CD4-positive, alpha-beta T cell treated with Interleukin-2 at 100 ng/mL for 4 hours (primary cell): ENCODE results near the gene APOL3.
"Not testable (repeated sequence)": the region's sequence is repeated elsewhere in the genome, so short reads cannot be mapped to it uniquely, and the experiment has no call there.

Source experiments
- DNase-seq: peaks from one replicate; pipeline ENCODE4 v3.0.0-alpha.2; 2020; ENCODE audit warnings: low spot score

Gene APOL3

GRCh38 chr22:36156515-36157419 is 3.8 kb downstream of the APOL3 start:
- DNase-seq: peak; percentile 76

- no peak for DNase-seq
Measured at GRCh38 chr22:36156119-36156514, 4.4 kb downstream of the APOL3 start.

- DNase-seq: no peak
Measured at GRCh38 chr22:36155702-36156101, 4.9 kb downstream of the APOL3 start.

GRCh38 chr22:36154423-36154945 is 6.1 kb downstream of the APOL3 start:
- no peak for DNase-seq

- no peak for DNase-seq
Measured at GRCh38 chr22:36153501-36154422, 6.8 kb downstream of the APOL3 start.

- DNase-seq: not testable (repeated sequence)
Measured at GRCh38 chr22:36152821-36153220, 7.7 kb downstream of the APOL3 start.

- DNase-seq: no peak
Measured at GRCh38 chr22:36152088-36152487, 8.5 kb downstream of the APOL3 start.

- no peak for DNase-seq
Measured at GRCh38 chr22:36151006-36151595, 9.5 kb downstream of the APOL3 start.

- DNase-seq: no peak
Measured at GRCh38 chr22:36149441-36149840, 11.1 kb downstream of the APOL3 start.

- DNase-seq: no peak
Measured at GRCh38 chr22:36148411-36148810, 12.1 kb downstream of the APOL3 start.

- DNase-seq: no peak
Measured at GRCh38 chr22:36147196-36147791, 13.3 kb downstream of the APOL3 start.

GRCh38 chr22:36145881-36146280 is 14.7 kb downstream of the APOL3 start:
- DNase-seq: no peak

GRCh38 chr22:36144886-36145541 is 15.5 kb downstream of the APOL3 start:
- DNase-seq: peak; percentile 32

- no peak for DNase-seq
Measured at GRCh38 chr22:36143956-36144355, 16.6 kb downstream of the APOL3 start.

- DNase-seq: no peak
Measured at GRCh38 chr22:36143066-36143815, 17.3 kb downstream of the APOL3 start.

GRCh38 chr22:36141481-36141880 is 19.1 kb downstream of the APOL3 start:
- DNase-seq: no peak

GRCh38 chr22:36138709-36139108 is 21.8 kb downstream of the APOL3 start:
- DNase-seq: not testable (repeated sequence)

- DNase-seq: no peak
Measured at GRCh38 chr22:36136988-36137387, 23.6 kb downstream of the APOL3 start.

GRCh38 chr22:36136475-36136874 is 24.1 kb downstream of the APOL3 start:
- DNase-seq: no peak

GRCh38 chr22:36135306-36135980 is 25.1 kb downstream of the APOL3 start:
- DNase-seq: no peak
